Stimulated activated CD8-positive, alpha-beta memory T cell treated with anti-CD3 and anti-CD28 coated beads, Interleukin-4, amount 100 ng/mL, for 24 hours (primary cell): ENCODE data around the gene TMC8.

Experiments used
- DNase-seq: peaks from one replicate; pipeline ENCODE4 v3.0.0-alpha.2; 2020; ENCODE audit warnings: low read depth

TMC8 gene

DNA sequence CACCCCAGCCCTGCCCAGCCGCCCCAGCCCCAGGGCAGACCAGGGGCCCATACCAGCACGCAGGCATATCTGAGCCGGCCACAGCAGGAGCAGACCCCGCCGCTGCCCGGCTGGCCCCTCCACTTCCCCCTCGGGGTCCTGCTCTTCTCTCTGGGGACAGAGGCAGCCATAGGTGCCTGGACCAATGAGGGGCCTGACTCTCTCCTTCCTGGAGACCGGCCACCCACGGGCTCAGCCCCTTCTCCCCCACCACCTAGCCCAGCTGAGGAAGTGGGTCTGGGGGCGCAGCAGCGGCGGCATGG is 5.8 kb upstream of the TMC8 start:
- no peak for DNase-seq

DNA sequence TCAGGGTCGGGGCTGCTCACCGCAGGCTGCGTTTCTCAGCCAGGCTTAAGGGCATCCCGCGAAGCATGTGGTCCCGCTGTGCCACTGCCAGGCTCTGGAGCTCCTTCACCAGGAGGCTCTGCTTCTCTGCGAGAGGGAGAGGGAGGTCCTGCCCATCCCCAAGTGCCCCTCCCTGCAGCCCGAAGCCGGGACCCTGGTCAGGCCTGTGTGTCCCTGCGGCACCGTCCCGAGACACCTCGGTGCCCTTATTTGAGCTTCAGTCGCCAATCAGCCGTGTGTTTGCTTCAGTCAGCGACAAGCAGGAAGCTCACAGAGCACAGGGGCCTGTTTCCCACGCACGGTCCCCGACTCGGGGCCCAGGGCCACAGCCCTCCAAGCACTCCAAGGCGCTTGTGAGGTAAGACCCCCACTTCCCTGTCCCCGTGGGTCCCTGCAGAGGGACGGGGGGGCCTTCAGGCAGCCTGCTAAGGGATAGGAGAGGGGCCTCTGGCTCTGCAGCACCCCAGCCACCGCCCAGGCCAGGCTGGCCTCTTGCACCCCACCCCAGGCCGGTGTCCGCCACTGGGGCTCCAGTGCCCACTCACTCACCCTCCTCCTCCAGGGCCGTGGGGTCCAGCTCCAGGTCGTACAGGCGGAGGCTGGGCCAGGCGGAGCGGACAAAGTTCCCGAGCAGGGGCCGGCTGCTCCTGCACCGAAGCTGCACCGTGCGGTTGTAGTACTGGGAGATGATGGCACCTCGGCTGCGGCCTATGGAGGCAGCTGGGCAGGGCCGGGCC is 5.2 kb upstream of the TMC8 start:
- DNase-seq = no peak

DNA sequence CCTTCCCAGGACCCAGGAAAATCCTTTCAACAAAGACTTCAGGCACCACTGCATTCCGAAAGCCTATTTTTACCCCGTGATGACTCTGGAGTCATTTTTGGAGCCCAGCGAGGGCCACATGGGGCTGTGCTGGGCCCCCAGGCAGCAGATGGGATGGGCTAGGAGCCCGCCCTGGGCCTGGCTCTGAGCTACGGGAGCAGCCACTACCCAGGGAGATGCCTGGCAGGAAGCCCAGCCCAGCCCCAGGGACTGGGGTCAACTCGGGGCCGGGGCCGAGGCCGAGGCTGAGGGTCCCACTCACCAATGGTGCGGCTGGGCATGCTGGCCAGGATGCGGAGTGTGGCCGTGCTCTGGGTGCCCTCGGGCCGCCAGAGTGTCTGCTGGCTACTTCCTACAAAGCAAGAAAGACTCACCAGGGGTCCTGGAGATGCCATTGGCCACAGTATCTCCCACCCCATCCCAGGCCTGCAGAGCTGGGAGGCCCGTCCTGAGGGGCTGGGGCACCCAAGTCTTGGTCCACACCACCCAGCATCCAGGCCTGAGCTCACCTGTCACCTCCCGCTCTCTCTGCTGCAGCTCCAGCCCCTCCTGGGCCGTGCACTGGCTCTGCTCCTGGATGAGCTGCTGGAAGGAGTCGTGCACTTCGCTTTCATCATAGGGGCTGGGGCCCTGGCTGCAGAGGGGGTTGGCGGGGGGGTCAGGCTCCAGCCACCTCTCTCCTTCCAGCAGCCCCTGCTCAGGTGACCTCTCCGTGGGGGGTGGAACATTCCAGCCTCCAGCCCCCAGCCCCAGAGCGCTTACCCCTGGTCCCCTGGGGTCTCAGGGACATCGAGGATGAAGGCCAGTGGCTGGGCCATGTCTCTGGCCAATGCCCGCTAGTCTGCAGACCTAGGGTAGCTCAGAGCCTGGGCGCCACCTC is 4.3 kb upstream of the TMC8 start:
- no peak for DNase-seq

DNA sequence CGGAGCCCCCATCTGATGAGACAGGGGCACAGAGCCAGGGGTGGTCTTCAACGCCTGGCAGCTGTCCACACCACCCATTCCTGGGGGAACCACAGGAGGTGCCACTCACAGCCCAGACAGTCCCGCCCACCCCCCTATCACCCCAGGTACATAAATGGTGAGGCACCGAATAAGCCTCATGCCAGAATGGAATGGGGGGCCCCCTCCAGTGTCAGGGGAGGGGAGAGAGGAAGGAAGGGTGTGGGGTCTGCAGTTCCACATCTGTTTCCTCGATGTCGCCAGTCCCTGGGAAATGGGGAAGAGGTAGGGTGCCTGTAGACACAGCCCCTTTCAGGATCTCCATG is 3.7 kb upstream of the TMC8 start:
- no peak for DNase-seq

DNA sequence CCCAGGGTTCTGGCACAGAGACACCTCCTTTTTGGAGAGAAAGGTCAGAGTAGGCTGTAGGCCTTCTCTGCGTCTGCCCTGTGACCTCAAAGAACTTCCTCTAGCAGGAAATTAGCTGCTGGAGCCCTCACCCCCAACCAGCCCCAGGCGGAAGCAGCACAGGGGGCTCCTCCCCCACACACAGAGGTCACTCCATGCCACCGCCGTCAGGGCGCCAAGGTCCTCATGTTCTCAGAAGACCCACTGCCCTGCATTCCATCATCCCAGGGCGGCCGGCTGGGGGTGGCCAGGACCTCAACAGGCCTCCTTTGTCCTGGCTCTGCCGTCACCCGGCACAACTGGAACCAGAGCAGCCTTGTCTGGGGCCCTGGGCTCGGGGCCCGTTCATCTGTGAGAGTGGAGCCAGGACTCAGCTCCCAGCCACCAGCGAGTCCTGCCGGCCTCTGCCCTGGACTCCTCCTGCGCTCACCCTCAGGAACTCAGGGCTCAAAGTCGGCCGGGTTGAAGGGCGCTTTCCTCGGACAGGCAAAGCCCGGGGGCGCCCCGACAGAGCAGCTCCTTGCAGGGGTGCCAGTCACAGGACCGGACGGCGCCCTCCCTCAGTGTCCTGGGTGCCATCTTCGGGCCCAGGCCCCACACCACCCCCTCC is 3.2 kb upstream of the TMC8 start:
- DNase-seq = no peak

DNA sequence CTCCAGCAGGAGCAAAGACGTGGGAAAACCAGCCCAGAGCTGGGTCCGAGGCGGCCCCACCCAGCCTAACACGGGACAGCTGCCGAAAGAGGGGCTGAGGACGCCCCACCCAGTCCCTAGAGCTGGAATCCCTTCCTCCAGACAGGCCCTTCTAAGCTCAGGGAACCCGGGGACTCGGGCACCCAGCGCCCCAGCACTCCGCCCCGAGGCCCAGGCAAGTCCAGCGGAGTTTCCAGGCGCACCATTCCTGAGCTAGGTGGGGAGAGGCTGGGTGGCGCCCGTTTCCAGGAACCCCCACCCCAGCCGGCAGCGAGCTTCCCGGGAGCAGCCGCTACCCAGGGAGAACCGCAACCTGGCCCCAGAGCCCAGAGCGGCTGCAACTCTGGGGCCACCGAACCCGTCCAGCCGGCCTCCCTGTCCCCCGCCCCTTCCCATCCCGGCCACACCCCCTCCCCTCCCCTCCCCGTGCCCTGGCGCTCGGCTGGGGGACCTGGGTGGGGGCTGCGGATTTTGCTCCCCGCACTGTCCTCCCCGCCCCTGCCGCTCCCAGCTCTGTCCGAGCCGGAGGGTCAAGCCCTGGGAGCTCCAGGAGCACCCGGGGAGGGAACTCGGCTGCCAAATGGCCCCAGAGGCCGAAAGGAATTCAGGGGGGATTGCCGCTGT is 2.6 kb upstream of the TMC8 start:
- no peak for DNase-seq

DNA sequence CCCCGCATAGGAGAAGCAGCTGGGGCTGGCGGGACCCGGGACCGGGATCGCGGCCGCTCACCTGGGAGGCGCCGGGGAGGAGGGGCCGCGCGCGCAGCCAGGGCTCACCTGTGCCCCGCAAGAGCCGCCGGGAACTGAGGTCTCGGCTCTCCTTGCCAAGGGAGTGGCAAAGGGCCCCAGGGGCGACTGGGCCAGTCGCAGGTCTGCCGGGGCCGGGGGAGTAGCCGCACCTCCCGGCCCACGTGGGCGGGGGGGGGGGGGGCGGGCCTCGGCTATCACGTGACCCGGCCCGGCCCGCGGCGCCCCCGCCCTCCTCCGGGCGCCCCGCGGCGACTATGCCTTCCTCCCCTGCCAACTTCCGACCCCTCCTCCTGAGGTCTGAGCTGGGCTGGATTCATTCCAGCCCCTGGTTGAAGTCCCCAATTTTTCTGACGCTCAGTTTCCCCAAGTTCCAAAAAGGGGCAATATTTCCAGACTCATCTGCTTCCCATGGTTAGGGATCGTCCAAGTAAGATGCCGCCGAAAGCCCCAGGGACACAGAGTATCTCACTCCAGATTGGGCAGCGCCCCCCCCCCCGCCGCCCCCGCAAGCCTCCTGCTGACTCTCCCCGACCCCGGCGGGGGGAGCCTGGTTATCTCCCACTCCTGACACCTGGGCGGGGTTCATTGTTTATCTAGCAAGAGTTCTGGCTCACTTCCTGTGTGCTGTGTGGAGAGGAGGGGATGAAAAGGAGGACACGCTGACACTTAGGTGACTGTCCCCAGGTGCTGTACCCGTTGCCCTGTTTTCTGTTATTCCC is 1.8 kb upstream of the TMC8 start, which contains the start of gene TMC6:
Gene TMC6 (minus strand): TSS at position 205 of the 800 bp plus-strand sequence. CDS start 1,923 bp downstream, outside the sequence.
- DNase-seq = no peak

DNA sequence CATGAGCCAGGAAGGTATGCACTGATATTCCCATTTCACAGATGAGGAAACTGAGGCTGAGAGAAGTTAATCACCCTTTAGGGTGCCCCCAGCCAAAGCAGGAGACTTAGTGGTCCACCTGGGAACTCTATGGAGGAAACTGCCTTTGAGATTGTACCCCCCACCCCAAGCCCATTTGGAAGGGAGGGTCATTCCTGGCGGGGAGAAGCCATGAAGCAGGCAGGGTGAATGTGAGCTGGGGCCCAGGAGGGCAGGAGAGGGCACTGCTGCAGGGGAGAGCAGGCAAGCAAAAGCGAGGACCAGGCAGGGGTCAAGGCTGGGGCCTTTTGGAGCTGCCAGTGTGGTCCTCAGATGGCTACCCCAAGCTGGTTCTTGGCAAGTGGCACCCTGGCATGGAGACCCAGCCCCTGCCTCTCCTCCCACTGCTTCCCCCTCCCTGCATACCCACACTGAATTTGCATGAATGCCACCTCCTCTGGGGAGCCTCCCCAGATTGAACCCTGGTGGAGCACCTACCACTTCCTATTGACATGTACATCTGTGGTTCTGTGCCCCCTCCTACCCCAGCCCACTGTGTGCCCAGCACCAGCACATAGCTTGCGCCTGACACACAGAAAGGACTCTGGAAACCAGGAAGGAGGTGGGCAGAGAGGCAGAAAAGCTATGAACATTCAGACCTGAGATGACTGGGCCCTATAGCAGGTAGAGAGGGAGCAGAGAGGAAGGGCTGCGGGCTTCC is 1.1 kb upstream of the TMC8 start:
- DNase-seq = no peak

DNA sequence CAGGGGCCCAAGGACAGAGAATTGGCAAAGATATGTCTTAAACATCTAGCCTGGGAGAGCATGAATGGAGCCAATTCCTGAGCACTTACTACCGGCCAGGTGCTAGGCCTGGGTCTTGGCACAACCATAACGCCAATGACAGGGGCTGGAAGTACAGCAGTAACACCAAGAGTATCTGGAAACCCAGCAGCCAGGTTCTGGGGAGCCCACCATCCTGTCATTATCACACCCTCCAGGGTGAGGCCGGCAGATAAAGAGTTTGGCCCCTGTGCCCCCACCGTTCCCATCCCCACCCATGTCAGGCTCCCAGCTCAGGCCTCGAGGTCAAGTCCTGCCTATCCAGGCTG is 508 bp upstream of the TMC8 start:
- no peak for DNase-seq

DNA sequence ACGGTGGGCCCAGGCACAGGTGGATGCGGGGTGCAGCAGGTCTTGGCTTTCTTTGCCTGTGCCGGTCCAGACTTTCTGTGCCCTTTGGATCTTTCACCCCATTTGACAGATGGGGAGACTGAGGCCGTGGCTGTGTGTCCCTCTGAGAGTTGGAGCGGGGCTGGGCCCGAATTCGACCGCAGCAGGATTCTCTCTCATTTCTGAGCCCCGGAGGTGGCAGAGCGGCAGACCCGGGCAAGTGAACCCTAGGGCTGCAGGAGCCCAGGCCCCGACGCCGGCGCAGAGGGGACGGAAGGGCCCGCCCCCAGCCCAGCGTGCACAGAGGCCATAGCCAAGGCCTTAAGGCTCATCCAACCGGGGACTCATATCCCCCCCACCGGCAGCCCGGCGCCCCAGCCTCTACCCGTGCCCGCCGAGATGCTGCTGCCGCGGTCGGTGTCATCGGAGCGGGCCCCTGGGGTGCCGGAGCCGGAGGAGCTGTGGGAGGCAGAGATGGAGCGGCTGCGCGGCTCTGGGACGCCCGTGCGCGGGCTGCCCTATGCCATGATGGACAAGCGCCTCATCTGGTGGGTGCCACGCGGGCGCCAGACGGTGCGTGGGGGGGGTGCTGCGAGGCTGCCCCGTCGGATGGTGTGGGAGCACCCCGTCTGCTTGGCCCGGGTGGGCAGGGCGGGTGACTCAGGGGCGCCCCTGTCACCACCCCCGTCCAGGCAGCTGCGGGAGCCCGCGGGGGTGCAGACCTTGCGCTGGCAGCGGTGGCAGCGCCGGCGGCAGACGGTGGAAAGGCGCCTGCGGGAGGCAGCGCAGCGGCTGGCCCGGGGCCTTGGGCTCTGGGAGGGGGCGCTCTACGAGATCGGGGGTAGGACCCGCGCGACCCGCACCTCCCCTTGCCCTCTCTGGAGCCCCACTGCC is 857 bp downstream of the TMC8 start:
- DNase-seq = peak; percentile 55

DNA sequence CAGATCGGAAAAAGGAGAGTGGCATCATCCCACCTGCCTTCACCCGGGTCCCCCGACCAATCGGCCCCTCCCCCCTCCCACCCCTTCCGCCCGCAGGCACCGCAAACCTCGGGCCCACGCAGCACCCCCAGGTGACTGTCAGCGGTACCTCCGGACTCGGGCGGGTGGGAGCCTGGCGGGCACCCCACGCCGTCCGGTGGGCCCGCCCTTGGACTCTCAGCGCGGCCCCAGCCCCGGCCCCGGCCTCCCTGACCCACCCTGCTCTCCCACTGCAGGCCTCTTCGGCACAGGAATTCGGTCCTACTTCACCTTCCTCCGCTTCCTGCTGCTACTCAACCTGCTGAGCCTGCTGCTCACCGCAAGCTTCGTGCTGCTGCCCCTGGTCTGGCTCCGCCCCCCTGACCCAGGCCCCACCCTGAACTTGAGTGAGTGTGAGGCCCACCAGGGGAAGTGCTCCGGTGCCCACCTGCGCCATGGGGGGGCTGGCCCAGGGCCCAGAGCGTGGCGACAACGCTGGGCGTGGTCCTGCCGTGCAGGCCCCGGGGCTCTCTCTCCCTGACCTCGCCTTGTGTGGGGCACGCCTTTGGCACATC is 1.6 kb downstream of the TMC8 start:
- DNase-seq = peak; percentile 68

DNA sequence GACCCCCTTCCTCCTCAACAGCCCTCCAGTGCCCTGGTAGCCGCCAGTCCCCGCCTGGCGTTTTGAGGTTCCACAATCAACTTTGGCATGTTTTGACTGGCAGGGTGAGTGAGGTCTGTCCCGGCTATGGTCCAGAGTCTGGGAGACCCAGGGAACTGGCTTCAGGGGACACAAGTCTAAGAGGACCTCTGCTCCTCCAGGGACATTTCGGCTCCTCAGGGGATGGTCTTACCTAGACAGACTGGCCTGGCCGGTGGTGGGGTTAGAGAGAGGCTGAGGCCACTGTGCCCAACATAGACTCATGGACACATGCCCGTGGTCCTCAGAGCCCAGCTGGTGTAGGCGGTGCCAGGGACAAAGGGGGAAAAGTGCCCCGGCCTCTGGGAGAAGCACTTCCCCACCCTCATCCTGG is 2.2 kb downstream of the TMC8 start:
- DNase-seq = no peak

DNA sequence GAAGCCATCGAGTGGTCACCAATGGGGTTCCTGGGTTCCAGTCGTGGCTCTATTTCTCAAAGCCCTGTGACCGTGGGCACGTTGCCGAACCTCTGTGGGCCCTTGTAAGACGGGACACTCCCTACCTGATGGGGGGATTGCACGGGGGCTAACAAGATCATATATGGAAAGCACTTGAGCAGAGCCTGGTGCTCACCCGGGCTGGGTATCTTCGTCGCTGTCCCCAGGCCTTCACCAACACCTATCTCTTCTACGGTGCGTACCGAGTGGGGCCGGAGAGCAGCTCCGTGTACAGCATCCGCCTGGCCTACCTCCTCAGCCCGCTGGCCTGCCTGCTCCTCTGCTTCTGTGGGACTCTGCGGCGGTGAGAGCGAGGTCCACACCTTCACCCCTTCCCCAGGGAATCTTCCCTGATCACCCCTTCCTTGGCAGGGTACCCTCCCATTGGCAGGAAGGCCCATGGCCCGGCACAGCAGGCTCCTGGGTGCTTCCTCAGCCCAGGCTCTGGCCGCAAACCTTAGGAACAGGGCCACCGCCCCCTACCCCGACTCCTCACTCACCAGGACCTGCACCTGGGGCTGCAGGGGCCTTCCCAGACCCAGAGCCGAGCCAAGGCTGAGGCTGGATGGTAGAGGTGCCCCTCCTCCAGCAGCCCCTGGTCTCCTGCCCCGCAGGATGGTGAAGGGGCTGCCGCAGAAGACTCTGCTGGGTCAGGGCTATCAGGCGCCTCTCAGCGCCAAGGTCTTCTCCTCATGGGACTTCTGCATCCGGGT is 2.8 kb downstream of the TMC8 start:
- DNase-seq = no peak

DNA sequence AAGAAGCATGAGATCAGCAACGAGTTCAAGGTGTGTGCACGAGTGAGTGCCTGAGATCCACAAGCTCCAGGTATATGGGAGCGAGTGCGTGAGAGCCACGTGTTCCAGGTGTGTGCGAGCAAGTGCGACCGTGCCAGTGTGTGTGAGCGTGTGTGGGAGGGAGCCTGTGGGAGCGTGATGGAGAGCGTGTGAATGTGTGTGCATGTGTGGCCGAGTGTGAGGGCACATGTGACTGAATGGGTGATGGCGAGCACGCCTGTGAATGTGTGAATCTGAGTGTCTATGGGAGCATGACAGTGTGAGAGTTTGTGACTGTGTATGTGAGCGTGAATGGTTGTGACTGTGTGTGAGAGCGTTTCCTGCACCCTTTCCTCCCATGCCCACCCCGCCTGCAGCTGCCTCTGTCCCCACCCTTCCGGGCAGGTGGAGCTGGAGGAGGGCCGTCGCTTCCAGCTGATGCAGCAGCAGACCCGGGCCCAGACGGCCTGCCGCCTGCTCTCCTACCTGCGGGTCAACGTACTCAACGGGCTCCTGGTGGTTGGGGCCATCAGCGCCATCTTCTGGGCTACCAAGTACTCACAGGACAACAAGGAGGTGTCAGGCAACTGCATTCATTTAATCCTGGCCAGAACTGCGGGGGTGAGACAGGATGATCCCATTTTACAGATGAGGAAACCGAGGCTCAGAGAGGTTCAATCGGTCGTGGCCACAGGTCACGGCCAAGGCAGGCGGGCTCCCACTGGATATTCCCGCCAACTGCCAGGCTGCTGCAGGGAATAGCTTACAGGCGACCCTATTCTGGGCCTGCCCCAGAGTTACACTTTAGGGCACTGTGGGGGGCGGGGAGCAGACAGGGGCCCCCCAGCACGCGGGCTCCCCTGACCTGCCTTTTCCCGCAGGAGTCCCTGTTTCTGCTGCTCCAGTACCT is 3.7 kb downstream of the TMC8 start:
- no peak for DNase-seq

DNA sequence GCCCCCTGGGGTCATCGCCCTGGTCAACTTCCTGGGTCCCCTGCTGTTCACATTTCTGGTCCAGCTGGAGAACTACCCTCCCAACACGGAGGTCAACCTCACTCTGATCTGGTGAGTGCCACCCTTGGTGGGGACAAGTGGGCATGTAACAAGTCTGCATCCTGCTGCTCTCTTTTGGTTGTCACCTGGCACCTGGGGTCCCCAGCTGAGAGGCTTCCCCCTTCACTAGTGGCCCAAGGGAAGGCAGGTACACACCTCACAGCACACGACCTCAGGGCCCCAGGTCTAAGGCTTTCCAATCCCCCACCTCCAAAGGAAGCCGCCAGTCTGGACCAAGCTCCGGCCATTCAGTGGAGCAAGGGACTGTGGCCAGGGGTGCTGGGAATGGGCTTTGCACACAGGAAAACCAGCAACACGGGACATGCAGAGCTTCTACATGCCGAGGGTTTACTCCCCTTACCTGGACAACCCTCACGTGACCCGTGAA is 4.4 kb downstream of the TMC8 start:
- DNase-seq = no peak

DNA sequence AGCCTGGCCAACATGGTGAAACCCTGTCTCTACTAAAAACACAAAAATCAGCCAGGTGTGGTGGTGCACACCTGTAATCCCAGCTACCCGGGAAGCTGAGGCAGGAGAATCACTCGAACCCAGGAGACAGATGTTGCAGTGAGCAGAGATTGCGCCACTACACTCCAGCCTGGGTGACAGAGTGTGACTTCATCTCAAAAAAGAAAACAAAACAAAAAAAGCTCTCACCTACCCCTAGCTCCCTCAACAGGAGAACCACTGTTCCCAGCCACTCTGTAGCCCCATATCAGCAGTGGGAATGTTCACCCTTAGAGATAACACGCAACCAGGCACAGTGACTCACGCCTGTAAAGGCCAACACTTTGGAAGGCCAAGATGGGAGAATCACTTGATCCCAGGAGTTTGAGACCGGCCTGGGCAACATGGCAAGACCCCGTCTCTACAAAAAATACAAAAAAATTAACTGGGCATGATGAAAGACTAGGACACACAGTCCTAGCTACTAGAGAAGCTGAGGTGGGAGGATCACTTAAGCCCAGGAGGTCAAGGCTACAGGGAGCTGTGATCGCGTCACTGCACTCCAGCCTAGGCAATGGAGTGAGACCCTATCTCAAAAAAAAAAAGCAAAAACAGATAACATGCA is 5.4 kb downstream of the TMC8 start:
- no peak for DNase-seq
